ENCODE measurements around the gene OCEL1. TPM values are rescaled to one million over a fixed set of nuclear protein-coding genes. Genes with fewer than 3 reads are reported as not detected.

OCEL1 gene
- total and polyA plus RNA-seq, 2 donors (not counting 1 experiment from before 2014, with no cell fraction given) = 4.6 to 8.8 TPM

- Histone ChIP-seq H3K9ac (ENCODE audit: insufficient read depth, low read length) (no peak overlapping the region), H3K27ac (ENCODE audit: insufficient read depth, low read length) (no peak overlapping the region), H2AFZ (ENCODE audit: low read length) (no peak overlapping the region), H3K4me1 (ENCODE audit: control insufficient read depth, extremely low read depth, insufficient read depth, low read length) (no peaks in the 10 kb centered on the region), H3K36me3 (ENCODE audit: control insufficient read depth, insufficient read depth, low read length) (no peaks in the 10 kb centered on the region), H3K79me2 (ENCODE audit: control insufficient read depth, insufficient read depth, low read length) (no peaks in the 10 kb centered on the region), H3K4me3 (replicated peaks in 1 of 4; ENCODE audit: control extremely low read depth in 1 of 4, insufficient read depth in 1 of 4, low read depth in 3 of 4, low read length in 4 of 4) (no peak overlapping the region), H3K27me3 (ENCODE audit: control insufficient read depth, insufficient read depth, low read length) (no peaks in the 10 kb centered on the region), H3K9me3 (ENCODE audit: control insufficient read depth, insufficient read depth, low read depth, low read length) (no peaks in the 10 kb centered on the region), H4K20me1 (ENCODE audit: control insufficient read depth, extremely low read depth, insufficient read depth, low read length) (no peaks in the 10 kb centered on the region), H3K4me2 (ENCODE audit: extremely low read depth, insufficient read depth, low read length) (no peak overlapping the region)
- no peak for DNase-seq (ENCODE audit: low read depth in 2 of 2)
- no peak for TF ChIP-seq EZH2 (IDR thresholded peaks at IDR 0.05; ENCODE audit: low read length, missing control alignments)
- TF ChIP-seq CTCF (conservative IDR thresholded peaks at IDR 0.05 in 1 of 2, IDR thresholded peaks at IDR 0.05 in 1 of 2; ENCODE audit: low read depth in 1 of 2, low read length in 2 of 2) = no peak
These were observed 33.9 kb downstream of the OCEL1 start for GRCh38 chr19:17259934-17260333.

GRCh38 chr19:17260842-17261325 lies 34.9 kb downstream of the OCEL1 start:
- no peaks in the 10 kb centered on the region for H3K79me2 ChIP-seq (ENCODE audit: control insufficient read depth, insufficient read depth, low read length)
- no peaks in the 10 kb centered on the region for H3K4me1 ChIP-seq (ENCODE audit: control insufficient read depth, extremely low read depth, insufficient read depth, low read length)
- H3K9ac ChIP-seq (ENCODE audit: insufficient read depth, low read length) = no peak overlapping the region
- no peaks in the 10 kb centered on the region for H3K27me3 ChIP-seq (ENCODE audit: control insufficient read depth, insufficient read depth, low read length)
- no peaks in the 10 kb centered on the region for H3K9me3 ChIP-seq (ENCODE audit: control insufficient read depth, insufficient read depth, low read depth, low read length)
- no peaks in the 10 kb centered on the region for H3K36me3 ChIP-seq (ENCODE audit: control insufficient read depth, insufficient read depth, low read length)
- no peak overlapping the region for H2AFZ ChIP-seq (ENCODE audit: low read length)
- H3K4me2 ChIP-seq (ENCODE audit: extremely low read depth, insufficient read depth, low read length) = no peak overlapping the region
- DNase-seq (ENCODE audit: low read depth in 2 of 2) = peak; percentile 50 to 70
- peak; percentile 78 to 94 for TF ChIP-seq CTCF (conservative IDR thresholded peaks at IDR 0.05 in 1 of 2, IDR thresholded peaks at IDR 0.05 in 1 of 2; ENCODE audit: low read depth in 1 of 2, low read length in 2 of 2)
- no peak for TF ChIP-seq EZH2 (IDR thresholded peaks at IDR 0.05; ENCODE audit: low read length, missing control alignments)
- H4K20me1 ChIP-seq (ENCODE audit: control insufficient read depth, extremely low read depth, insufficient read depth, low read length) = no peaks in the 10 kb centered on the region
- H3K4me3 ChIP-seq (replicated peaks in 1 of 4; ENCODE audit: control extremely low read depth in 1 of 4, insufficient read depth in 1 of 4, low read depth in 3 of 4, low read length in 4 of 4) = no peak overlapping the region
- H3K27ac ChIP-seq (ENCODE audit: insufficient read depth, low read length) = no peak overlapping the region

GRCh38 chr19:17262557-17262956 lies 36.5 kb downstream of the OCEL1 start:
- H3K27ac ChIP-seq (ENCODE audit: insufficient read depth, low read length) = no peak overlapping the region
- H3K79me2 ChIP-seq (ENCODE audit: control insufficient read depth, insufficient read depth, low read length) = no peaks in the 10 kb centered on the region
- H2AFZ ChIP-seq (ENCODE audit: low read length) = no peak overlapping the region
- no peaks in the 10 kb centered on the region for H3K9me3 ChIP-seq (ENCODE audit: control insufficient read depth, insufficient read depth, low read depth, low read length)
- no peak for DNase-seq (ENCODE audit: low read depth in 2 of 2)
- H3K36me3 ChIP-seq (ENCODE audit: control insufficient read depth, insufficient read depth, low read length) = no peaks in the 10 kb centered on the region
- no peaks in the 10 kb centered on the region for H3K27me3 ChIP-seq (ENCODE audit: control insufficient read depth, insufficient read depth, low read length)
- H4K20me1 ChIP-seq (ENCODE audit: control insufficient read depth, extremely low read depth, insufficient read depth, low read length) = no peaks in the 10 kb centered on the region
- no peaks in the 10 kb centered on the region for H3K4me1 ChIP-seq (ENCODE audit: control insufficient read depth, extremely low read depth, insufficient read depth, low read length)
- H3K4me2 ChIP-seq (ENCODE audit: extremely low read depth, insufficient read depth, low read length) = no peak overlapping the region
- no peak overlapping the region for H3K9ac ChIP-seq (ENCODE audit: insufficient read depth, low read length)
- TF ChIP-seq EZH2 (IDR thresholded peaks at IDR 0.05; ENCODE audit: low read length, missing control alignments) (no peak), CTCF (conservative IDR thresholded peaks at IDR 0.05 in 1 of 2, IDR thresholded peaks at IDR 0.05 in 1 of 2; ENCODE audit: low read depth in 1 of 2, low read length in 2 of 2) (no peak)
- no peak overlapping the region for H3K4me3 ChIP-seq (replicated peaks in 1 of 4; ENCODE audit: control extremely low read depth in 1 of 4, insufficient read depth in 1 of 4, low read depth in 3 of 4, low read length in 4 of 4)

Measured in fibroblast of lung (primary cell).